ENCODE data around the gene VSTM2L.

VSTM2L gene

DNA sequence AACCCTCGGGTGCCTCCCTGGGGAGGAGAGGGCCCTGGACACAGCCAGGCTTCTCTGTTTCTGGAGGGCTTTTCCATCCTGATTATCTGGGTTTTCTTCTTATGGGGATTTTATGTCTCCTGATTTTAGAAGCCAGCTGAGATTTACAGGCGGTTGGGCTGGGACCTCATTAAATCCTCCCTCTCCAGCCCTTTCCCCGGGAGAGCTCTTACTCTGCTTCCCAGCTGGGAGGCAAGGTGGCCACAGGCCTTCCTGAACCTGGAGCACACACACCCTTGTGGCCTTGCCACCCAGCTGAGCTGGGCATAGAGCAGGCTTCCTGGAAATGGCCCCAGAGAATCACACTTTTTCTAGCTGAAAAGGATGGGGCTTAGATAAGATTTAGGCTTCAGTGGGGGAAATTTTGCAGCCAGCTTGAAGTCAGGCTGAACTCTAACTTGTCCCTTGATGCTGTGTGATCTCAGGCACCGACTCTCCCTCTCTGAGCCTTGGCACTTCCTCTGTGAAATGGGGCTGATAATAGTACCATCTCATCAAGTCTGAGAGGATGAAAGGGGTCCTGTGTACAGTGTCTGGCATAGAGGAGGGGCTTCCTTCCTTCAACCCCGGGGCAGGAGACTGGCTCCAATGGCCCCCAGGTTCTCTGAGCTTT lies 16.6 kb downstream of the VSTM2L start:
- DNase-seq (ENCODE audit: low read depth) = no peak

DNA sequence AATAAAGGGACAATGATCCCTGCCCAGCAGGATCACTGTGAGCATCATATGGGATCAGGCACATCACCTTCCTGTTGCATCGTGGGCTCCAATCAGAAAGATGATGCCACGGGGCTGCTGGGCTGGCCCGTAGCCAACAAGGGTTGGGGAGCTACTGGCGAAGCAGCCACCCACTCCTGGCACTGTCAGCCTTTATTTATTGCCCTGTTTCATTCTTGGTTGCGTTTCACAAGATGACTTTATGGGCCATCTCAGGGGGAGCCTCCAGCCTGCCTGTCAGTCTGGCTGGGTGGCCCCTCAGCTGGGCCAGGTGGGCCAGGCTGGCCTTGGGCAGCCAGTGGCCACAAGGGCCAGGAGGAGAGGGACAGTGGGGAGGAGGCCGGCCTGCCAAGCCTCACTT lies 17.3 kb downstream of the VSTM2L start:
- DNase-seq (ENCODE audit: low read depth) = no peak

DNA sequence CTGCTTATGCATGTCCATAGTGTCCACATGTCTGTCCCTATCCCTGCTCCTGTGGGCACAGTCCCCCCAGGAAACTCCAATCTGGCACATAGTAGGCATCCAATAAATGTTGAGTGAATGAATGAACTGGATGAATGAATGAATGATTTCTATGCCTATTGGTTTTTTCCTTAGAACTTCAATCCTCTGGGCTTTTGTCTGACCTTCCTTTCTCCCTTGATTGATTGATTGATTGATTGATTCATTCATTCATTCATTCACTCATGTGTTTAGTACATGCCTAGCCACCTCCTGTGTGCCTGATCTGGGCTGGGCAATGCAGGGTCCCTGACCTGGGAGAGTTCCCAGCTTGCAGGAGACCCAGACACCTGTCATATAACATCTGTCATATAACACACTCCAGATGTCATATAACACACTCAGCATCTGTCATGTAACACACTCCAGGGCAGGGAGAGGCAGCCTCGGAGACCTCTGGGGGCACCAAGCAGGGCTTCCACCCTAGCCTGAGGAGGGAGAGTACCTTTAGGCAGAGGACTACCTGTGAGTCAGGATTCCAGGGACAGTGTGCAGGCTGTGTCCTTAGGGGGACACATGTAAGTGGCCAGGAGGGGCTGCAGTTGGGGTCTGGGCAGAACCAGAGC lies 17.9 kb downstream of the VSTM2L start:
- no peak for DNase-seq (ENCODE audit: low read depth)

DNA sequence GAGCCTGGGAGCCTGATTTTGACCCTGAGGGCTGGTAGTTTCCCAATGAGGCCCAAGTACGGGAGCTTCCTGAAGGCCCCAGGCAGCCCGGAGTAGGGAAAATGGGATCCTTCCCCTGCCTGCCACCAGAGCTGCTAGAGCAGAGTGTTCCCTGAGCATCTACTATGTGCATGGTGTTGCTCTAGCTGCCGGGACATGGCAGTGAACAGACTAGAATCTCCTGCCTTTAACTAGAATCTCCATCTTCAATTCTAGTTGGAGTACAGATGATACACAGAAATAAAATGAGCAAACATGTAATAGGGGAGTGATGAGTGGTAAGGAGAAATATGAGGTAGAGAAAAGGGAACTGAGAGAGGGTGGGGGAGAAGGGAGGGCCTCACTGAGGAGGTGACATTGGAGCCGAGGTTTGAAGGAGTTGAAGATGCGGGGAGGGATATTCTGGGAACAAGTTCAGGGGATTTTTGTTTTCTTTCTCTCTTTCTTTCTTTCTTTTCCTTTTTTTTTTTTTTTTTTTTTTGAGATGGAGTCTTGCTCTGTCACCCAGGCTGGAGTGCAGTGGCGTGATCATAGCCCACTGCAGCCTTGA lies 18.5 kb downstream of the VSTM2L start:
- no peak for DNase-seq (ENCODE audit: low read depth)

DNA sequence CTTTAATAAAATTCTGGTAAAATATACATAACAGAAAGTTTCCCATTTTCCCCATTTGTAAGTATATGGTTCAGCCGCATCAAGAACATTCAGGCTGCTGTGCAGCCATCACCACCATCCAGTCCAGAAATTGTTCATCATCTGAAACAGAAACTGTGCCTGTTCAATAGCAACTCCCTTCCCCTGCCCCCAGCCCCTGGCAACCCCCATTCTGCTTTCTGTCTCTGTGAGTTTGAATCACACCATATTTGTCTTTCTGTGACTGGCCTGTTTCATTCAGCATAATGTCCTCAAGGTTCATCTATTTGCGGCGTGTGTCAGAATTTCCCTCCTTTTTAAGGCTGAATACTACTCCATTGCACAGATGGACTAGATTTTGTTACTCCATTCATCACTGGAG lies 19.1 kb downstream of the VSTM2L start:
- no peak for DNase-seq (ENCODE audit: low read depth)

DNA sequence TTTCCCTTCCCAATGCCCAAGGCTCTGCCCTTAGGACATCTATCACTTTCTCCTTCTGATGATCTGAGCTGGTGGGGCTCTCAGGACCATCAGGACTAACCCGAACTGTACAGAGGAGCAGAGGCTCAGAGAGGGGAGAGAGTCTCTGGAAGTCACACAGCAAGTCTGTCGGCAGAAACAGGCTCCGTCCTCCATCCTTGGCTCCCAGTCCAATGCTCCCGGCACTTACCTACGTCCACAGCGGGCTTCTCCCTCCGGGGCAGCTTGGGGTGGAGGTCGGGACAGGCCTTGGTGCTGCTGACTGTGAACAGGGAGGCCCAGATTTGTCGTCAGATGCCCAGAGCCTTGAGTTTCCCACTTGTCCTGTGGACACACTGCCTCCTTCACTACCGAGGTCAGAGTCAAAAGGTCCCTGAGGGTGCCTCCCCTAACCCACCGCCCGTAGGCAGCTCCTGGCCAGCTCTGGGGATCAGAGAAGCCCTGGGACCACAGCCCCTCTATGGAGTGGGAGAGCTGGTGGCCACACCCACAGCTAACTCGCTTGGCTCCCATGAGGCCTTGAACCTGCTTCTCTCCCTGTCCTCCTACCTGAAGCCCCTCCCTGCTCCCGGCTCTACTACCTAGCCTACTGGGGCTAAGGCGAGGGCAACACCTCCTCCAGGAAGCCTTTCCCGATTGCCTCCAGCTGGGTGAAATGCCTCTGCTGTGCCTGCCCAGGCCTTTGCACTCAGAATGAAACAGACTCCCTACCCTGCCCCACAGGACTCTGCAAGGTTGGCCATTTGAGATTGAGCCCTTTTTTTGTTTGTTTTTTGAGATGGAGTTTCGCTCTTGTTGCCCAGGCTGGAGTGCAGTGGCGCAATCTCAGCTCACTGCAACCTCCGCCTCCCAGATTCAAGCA lies 22.6 kb downstream of the VSTM2L start:
- DNase-seq (ENCODE audit: low read depth) = no peak

DNA sequence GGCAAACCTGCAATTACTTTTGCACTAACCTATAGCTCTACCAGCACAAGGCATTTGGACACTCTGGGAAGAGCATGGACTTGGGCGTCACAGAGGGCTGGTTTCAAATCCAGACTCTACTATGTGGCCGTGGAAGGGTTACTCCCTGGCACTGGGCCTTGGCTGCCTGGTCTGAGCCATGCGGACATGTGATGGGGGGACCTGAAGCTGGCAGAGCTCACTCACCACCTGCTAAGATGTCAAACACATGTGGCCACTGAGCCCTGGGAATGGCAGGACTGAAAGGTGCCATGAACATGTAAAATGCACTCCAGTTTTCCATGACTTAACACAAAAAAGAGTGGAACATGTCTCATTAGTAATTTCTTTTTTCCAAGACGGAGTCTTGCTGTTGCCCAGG lies 23.7 kb downstream of the VSTM2L start:
- DNase-seq (ENCODE audit: low read depth) = no peak

DNA sequence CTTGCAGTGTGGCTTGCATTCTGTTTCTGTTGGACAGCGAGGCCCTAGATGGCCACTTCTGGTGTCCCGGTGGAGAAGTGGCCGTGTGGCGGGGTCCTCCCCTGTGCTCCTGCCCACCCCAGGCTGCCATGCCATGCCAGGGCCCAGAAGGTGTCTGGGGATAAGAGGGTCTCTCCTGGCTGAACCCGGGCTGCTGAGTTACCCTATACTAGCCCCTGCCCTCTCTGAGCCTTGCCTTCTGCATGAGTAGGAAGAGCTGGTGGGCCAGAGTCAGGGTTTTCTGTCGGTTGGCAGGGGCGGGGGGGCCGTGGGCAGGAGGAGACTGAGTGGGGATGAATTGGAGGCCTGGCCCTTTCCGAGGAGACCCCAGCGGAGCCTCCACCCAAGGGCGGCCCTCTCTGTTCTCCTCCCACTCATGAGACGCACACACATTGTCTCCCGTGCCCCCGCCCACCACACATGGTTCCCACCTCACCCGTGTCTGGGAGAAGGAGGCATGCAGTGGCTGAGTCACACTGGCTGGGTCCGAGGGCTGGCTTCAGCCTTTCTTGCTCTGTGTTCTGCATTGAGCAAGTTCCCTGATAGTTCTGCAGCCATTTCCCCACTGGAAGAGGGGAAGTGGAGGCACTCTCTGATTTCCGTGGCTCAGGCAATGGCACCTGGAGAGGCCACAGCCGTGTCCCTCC lies 24.6 kb downstream of the VSTM2L start:
- no peak for DNase-seq (ENCODE audit: low read depth)

DNA sequence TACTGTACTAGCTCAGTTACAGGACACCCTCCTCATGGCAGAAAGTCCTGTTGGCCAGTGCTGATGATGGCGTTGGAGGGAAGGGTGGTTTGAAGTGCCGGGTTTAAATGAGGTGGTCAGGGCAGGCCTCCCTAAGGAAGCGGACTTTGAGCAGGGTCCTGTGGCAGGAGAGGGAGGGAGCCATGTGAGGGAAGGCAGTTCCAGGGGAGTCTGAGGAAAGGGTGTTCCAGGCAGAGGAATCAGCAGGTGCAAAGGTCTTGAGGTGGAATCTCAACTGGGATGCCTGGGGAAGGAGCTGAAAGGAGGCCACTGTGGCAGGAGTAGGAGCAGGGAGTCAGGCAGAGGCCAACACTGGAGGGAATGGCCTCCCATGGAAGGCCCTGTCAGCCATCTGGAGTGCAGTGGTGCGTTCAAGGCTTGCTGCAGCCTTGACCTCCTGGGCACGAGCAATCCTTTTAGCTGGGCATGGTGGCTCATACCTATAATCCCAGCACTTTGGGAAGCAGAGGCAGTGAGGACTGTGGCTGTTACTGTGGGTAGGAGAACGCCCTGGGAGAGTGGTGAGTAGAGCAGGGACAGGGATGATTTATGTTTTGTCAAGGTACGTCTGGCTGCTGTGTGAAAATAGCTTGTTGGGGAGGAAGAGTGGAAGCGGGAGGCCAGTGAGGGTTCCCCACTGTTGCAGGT lies 26.2 kb downstream of the VSTM2L start:
- DNase-seq (ENCODE audit: low read depth) = no peak

DNA sequence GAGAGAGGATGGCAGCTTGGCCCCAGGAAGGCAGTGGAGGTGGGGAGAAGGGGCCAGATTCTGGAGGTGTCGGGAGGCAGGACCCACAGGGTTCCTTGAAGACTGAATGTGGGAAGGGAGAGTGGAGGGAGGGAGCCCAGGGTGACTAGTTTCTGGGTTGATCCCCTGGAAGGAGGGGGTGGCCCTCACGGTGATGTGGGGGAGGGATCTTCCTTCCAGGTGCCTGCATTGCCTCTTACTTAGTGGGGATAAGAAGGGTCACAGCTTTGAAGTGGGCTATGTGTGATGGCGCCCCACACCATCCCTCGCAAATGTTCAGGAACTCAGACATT lies 26.7 kb downstream of the VSTM2L start:
- DNase-seq (ENCODE audit: low read depth) = no peak

DNA sequence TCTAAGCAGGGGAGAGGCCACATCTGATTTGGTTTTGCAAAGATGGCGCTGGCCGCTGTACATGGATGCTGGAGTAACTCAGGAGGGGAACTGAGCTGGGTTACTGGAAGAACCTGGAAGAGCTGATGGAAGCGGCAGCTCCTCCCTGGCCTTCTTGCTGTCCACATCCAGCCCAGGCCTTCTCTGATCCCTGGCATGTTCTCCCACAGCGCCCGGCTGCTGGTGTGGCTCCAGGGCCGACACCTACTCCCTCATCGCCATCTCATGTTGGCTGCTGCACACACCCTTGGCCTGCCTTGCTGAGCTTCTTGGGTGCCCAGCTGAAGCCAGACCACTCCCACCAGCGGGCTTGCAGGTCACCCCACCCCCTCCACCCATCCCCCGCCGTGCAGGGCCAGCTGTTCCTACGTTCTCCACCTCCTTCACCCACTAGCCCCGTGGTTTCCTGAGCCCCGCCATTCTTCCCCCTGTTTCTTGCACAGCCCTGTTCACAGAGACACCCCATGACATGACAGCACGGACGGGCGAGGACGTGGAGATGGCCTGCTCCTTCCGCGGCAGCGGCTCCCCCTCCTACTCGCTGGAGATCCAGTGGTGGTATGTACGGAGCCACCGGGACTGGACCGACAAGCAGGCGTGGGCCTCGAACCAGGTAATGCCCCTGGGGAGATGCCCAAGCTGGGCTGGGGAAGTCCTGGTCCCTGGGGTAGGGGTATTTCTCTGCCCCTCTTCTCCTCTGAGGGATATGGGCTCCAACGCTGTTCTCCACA lies 28.4 kb downstream of the VSTM2L start:
- no peak for DNase-seq (ENCODE audit: low read depth)

DNA sequence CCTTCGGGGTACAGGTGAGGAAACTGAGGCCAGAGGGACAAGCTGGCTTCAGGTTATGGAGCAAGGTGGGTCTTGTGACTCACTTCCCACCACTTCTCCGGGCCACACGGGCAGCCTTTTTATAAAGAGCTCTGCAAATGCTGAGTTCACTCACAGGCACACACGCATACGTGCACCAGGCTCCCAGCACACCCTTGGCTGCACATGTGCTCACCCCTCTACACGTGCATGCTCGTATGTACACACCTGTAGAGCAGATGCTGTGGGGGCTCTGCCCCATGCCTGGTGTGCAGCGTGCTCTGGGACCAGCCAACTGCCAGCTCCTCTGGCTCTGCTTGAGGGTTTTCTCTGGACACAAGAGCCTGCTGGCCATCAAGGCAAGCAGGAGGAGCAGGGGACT lies 29.1 kb downstream of the VSTM2L start:
- no peak for DNase-seq (ENCODE audit: low read depth)

DNA sequence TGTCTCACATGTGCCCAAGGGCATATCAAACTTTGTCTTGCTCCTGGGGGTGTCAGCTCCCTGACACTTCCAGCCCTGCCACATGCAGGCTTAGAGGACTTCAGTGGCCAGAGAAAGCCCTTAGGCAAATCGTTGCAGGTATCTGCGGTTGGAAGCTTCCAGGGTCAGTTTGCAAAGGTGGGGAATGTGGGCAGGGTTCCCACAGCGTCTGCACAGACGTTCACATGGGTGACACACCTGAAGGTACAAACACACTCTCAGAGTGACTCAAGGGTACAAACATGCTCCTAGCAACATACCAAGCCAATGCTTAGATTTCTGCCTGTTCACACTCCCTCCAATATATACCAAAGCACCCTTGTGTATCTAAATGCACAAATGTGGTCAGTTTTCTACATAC lies 30.0 kb downstream of the VSTM2L start:
- no peak for DNase-seq (ENCODE audit: low read depth)

DNA sequence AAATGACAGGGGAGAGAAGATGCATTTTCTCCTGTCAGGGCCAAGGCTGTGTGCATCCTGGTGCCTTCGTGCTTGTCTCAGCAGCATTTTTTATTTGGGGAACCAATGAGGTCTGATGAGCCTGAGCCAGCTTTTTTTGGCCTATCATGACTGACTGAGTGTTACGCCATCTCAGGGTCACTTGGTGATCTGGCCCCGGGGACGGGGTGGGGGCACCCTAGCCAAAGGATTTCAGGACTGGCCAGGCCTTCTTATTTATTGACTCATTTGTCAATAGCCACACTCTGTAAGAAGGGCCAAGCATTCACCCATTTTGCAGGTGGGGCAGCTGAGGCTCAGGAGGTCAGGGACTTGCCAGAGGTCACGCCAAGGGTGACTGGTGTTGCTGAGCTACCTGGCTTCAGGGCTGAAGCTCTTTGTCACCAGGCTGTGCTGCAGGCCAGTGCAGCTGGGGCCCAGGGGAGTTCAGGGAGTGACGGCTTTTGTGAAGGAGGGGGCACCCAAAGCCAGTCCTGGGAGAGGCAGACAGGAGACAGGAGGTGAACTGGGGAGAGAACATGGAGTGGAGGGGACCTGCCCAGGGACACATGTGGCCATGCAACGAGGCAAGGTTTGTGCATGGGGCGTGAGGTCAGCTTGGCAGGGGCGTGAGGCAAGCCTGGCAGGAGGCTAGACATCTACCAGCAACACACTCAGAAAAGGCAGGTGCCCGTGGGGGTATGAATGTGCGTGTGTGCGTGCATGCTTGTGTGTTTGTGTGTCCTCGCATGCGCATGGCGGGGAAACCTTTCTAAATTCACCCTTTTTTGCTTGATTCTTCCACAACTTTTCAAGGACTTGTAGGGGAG lies 31.1 kb downstream of the VSTM2L start:
- DNase-seq (ENCODE audit: low read depth) = no peak

DNA sequence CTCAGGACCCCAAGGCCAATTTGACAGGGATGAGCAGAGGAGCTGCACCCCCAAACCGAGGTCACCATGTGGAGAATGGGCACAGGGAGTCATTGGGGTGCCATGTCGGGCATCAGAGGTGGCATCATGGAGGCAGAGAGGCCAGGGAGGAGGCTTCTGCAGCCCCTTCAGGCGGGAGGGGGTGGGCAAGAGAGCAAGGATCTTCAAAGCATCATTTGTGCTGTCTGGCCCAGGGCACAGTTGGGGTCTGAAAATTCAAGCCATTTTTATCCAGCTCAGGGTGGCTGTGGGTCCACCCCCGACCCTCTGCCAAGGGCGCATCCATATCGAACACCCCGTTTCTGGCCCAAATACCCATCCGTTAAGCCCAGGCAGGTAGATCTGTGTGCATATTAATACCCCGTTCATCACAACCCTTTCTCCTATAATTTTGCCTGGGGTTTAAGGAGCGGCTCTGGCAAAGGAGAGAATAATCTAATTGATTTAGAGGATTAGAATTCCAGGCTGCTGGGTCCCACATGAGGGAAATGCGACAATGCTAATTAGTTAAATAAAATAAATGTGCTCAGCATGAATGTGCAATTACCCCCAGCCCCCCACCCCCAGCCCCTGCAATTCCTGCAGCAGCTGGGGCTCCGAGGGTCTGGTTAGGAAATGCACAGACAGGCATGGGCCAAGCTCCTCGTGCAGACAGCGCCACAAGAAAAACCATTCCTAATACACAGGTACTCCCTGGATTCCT lies 31.9 kb downstream of the VSTM2L start:
- DNase-seq (ENCODE audit: low read depth) = no peak

DNA sequence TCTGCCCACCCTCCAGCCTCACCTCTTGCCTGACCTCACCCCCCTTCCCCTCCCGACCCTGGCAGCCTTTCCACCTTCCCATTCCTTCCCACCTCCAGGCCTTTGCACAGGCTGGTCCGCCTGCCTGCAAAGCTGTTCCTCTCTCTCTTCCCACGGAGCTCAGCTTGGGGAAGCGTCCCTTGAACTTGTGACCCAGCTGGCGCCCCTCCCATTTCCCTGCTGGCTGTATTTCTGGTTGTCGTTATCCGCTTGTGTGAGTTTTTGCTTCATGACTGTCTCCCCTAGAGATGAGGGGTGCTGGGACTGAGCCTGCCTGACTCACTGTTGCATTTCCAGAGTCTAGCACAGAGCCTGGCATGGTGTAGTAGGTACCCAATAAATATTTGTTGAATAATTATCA lies 32.5 kb downstream of the VSTM2L start:
- no peak for DNase-seq (ENCODE audit: low read depth)

DNA sequence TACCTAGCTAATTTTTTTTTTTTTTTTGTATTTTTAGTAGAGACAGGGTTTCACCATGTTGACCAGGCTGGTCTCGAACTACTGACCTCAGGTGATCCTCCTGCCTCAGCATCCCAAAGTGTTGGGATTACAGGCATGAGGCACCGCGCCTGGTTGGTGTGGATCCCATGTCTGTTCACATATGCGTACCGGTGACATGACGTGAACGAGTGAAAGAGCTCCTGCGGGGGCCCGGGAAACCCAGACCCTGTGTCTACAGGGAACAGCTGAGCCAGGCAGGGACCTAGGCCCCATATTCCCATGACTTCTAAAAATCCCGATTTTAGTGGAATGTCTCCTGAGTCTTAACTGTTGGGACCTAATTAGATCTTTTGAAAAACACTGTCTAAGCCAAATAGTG lies 33.1 kb downstream of the VSTM2L start:
- no peak for DNase-seq (ENCODE audit: low read depth)

DNA sequence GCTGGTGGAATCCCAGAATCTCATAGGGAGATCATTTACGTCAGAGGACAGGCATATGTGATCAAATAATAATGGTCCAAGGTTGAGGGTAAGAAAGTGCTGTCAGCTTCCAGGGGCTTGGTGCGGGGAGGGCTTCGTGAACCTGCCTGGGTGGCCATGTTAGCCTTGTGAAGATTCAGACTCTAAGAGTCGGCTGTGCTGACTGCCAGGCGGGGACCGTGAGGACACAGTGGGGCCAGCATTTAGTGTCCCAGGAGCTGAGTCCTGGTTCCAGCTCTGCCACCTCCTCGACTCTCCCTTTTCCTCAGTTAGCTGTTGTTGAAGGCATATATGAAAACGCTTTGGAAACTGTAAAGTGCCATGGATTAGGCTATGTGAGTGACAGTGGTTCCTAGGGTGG lies 33.5 kb downstream of the VSTM2L start:
- DNase-seq (ENCODE audit: low read depth) = no peak

DNA sequence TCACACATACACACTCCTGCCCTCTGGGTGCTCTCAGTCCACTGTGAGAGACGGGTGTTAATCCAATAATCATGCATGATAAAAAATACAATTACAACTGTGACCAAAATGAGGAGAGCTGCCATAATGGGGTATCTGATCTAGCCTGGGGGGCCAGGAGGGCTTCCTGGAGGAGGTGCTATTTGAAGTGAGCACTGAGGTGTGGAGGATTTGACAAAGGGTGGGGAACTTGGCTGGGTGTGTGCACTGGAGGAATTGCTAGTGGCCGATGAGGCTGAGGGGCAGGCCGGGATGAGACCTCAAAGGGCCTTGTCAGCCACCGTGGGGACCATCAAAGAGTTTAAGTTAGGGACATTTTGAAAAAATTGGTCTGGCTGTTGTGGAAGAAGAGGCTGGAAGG lies 34.8 kb downstream of the VSTM2L start:
- no peak for DNase-seq (ENCODE audit: low read depth)
